HG03280 (cell line): ENCODE results near the gene ST6GALNAC5.
"Not testable (repeated sequence)": the region's sequence is repeated elsewhere in the genome, so short reads cannot be mapped to it uniquely, and the experiment has no call there.

ENCODE experiments used
- ATAC-seq: cut with Tn5 transposase; IDR thresholded peaks from one replicate; pipeline ENCODE4 v1.9.1; 2021; ENCODE audit warnings: mild to moderate bottlenecking, moderate library complexity; ENCODE audit not compliant: unreplicated experiment

ST6GALNAC5 gene

GRCh38 chr1:76867342-76868130 is at the start of gene ST6GALNAC5:
ST6GALNAC5 (plus strand) TSS chr1:76867480.
- ATAC-seq = no peak

DNA sequence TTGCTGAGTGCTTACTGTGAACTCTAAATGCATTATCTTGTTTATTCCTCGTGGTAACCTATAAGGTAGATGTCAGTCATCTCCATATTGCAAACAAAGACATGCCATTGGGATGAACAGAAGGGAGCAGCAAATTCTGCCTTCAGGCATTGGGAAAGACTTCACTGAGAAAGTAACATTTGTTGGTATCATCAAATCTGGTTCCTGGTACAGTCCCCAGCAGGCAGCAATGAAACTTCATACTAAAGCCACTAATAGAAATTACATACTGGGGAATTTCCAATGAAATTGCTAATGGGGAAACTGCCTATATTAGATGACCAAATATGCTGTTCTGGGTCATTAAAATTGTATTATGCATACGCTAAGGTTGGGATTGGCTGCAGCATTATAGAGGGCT is 47.3 kb upstream of the ST6GALNAC5 start:
- no peak for ATAC-seq

DNA sequence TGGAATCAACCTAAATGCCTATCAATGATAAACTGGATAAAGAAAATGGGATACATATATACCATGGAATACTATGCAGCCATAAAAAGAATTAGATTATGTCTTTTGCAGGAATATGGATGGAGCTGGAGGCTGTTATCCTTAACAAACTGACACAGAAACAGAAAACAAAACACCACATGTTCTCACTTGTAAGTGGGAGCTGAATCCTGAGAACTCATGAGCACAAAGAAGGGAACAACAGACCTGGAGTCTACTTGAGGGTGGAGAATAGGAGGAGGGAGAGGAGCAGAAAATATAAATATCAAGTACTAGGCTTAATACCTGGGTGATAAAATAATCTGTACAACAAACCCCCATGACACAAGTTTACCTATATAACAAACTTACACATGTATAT is 44.3 kb upstream of the ST6GALNAC5 start:
- ATAC-seq = not testable (repeated sequence)

GRCh38 chr1:76824106-76824505 is 43.2 kb upstream of the ST6GALNAC5 start:
- ATAC-seq = no peak

DNA sequence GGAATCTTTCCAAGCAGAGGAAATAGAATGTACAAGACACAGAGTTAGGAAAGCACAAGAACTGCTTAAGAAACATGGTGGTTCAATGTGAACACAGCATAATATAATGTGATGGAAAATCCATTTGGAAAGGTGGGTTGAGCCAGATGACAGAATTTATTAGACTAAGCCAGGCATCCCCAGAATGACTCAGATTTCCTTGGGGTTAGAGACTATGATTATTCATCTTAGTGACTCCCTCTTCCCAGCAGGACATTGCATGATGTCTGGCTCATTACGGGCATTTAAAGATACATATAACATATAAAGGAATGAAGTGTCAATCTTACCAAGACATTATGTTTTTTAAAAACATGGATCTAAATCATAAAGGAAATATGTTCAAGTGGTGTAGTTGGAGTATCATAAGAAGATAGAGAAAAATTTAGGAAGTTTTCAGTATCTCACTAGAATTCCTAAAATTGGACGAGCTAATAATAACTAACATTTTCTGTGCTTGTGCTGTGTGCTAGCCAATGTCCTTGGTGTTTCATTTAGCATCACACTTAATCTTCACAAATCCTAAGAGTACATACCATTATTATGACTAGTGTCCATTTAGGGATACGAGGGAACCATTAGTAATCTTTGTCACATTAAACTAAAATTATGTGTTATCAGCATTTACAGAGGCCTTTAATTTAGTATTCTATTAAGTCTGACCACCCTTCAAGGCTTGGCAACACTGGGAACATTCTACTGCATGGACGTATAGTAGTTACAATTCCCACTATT is 41.0 kb upstream of the ST6GALNAC5 start:
- no peak for ATAC-seq

- ATAC-seq = no peak
Observed at GRCh38 chr1:76827066-76827465, 40.2 kb upstream of the ST6GALNAC5 start.

DNA sequence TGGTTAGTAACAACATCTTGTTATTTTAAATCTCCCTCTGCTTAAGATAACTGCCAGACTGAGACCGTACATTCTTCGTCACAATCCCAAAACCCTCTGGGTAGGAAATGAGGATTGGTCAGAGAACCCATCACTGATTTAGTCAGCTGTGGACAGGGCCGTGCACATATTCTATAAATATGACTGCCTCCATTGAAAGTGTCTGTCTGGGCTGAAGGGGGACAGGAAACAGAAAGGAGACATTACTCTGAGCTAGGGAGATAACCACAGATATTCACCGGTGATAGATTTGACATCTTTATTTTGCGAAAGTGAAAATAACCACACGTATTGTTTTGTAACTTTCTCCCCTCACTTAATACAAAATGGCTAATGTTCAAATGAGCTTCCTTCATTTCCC is 36.9 kb upstream of the ST6GALNAC5 start:
- peak; percentile 54 for ATAC-seq

DNA sequence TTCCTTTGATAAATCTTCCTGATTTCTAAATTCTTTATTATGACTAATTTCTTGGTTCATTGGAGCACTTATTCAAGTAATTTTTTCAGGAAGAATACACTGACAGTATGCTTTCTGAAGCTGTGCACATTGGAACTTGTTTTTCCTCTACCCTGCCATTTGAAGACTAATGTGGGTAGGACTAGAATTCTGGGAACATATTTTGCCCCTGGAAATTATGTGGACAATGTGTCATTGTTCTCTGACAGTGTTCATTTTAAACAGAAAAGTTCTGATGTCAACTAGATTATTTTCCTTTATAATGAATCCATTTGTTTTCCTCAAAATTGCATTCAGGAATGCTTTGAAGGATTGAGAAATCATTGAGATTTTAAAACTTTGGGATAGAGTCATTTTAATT is 34.8 kb upstream of the ST6GALNAC5 start:
- ATAC-seq = no peak

GRCh38 chr1:76833151-76833550 is 34.1 kb upstream of the ST6GALNAC5 start:
- ATAC-seq = no peak

- no peak for ATAC-seq
Observed at GRCh38 chr1:76833856-76834255, 33.4 kb upstream of the ST6GALNAC5 start.

- no peak for ATAC-seq
Observed at GRCh38 chr1:76835203-76835602, 32.1 kb upstream of the ST6GALNAC5 start.

DNA sequence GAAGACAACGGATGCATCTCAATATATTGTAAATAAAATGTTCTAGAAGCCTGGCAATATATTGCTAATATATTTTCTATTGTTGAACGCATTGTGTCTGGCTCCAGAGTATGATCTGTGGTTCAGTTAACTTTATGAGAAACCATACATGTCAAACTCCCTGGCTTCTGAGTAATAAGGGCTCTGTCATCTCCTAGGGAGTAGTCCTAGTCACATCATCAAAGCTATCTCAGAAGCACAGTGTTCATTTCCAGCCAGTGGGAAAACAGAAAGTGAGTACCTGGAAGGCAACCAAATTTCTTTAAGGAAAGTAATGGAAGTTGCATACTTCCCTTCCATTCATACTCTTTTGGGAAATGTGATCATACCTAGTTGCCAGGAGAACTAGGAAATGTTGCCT is 27.0 kb upstream of the ST6GALNAC5 start:
- no peak for ATAC-seq

GRCh38 chr1:76841460-76841859 is 25.8 kb upstream of the ST6GALNAC5 start:
- no peak for ATAC-seq

DNA sequence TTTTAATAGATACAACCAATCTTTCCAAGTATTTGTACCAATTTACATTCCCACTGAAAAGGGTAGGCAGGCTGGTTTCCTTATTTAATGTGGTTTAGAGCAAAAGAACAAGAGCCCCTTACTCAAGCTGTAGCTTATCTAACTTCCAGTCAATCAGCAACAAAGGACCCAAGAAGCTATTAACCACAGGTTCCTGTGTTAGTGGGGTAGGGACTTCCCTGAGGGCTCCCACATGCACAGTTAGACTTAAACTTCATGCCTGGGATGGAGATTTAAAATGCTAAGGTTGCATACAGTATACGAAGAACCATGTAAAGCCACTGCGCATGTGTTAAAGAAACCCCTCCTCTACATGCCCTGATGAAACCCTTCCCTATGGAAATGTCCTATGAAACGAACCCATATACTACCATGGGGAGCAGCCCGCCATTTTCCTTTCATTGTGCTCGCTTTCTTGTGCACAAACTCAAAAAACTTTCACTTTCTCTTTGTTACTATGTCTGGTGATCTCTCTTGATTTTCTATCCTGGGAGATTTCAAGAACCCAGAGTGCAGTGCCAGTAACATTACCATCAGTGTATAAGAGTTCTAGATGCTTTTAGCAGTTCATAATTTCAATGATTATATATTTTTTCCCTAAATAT is 23.3 kb upstream of the ST6GALNAC5 start:
- no peak for ATAC-seq

- no peak for ATAC-seq
Observed at GRCh38 chr1:76854255-76854654, 13.0 kb upstream of the ST6GALNAC5 start.

GRCh38 chr1:76856104-76856503 is 11.2 kb upstream of the ST6GALNAC5 start:
- ATAC-seq = no peak

- ATAC-seq = no peak
Observed at GRCh38 chr1:76857138-76857537, 10.1 kb upstream of the ST6GALNAC5 start.

GRCh38 chr1:76857973-76858372 is 9.3 kb upstream of the ST6GALNAC5 start:
- ATAC-seq = no peak

- ATAC-seq = no peak
Observed at GRCh38 chr1:76861149-76861548, 6.1 kb upstream of the ST6GALNAC5 start.

DNA sequence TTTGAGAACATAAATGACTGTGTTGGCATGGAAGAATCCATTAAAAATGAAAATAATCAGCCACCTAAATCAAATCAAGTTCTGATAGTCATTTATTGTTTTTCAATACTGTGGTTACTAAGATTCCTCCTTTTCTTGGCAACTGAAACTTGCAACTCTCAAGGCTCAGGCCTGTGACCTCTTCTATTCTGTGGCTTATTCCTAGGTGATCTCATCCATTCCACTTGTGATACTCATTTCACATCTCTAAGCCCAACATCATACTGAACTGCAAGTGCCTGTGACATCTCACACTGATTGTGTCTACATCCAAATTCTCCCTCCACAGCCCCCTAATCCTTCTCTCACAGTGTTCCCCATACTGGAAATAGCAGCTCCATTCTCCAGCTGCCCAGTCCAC is 4.8 kb upstream of the ST6GALNAC5 start:
- ATAC-seq = no peak

DNA sequence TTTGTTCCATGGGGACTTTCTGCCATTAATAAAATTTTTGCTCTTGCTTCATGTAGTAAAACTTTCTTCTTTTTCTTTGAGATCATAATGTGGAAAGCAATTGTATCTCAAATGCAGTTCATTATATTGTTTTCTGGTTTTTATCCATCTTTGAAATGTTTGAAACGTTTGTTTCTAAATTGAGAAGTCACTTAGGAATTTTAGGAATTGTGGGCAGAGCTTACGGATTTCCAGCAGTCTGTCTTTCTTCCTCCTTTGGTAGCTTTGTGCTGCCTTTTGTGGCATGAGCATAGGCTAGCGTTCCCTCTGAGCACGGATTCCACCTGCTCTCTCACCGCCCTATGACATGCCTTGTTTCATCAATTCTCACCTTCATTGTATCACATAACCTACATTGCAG is 2.9 kb upstream of the ST6GALNAC5 start:
- ATAC-seq = no peak
